Measurements from ENCODE around the gene SCN8A.

Gene SCN8A

GRCh38 chr12:51809193-51809592 lies 218.2 kb downstream of the SCN8A start:
- no peak overlapping the region for H3K4me3 ChIP-seq (ENCODE audit: low read length)
- DNase-seq (ENCODE audit: low read depth), result no peak
- TF ChIP-seq CTCF (conservative IDR thresholded peaks at IDR 0.05; ENCODE audit: low read depth, low read length), result no peak

- no peak for TF ChIP-seq CTCF (conservative IDR thresholded peaks at IDR 0.05; ENCODE audit: low read depth, low read length)
- H3K4me3 ChIP-seq (ENCODE audit: low read length), result no peak overlapping the region
- DNase-seq (ENCODE audit: low read depth), result no peak
Measured at GRCh38 chr12:51811203-51812202, 220.5 kb downstream of the SCN8A start.

GRCh38 chr12:51812871-51813270 lies 221.8 kb downstream of the SCN8A start:
- DNase-seq (ENCODE audit: low read depth), result no peak
- H3K4me3 ChIP-seq (ENCODE audit: low read length), result no peak overlapping the region
- TF ChIP-seq CTCF (conservative IDR thresholded peaks at IDR 0.05; ENCODE audit: low read depth, low read length), result no peak

- peak overlapping the region; percentile 22 for H3K4me3 ChIP-seq (ENCODE audit: low read length)
- TF ChIP-seq CTCF (conservative IDR thresholded peaks at IDR 0.05; ENCODE audit: low read depth, low read length), result no peak
- DNase-seq (ENCODE audit: low read depth), result no peak
Measured at GRCh38 chr12:51813931-51814310, 222.9 kb downstream of the SCN8A start.

- DNase-seq (ENCODE audit: low read depth), result peak; percentile 33
- peak overlapping the region; percentile 47 for H3K4me3 ChIP-seq (ENCODE audit: low read length)
- TF ChIP-seq CTCF (conservative IDR thresholded peaks at IDR 0.05; ENCODE audit: low read depth, low read length), result peak; percentile 65
Measured at GRCh38 chr12:51814311-51815088, 223.5 kb downstream of the SCN8A start.

- H3K4me3 ChIP-seq (ENCODE audit: low read length), result no peak overlapping the region
- TF ChIP-seq CTCF (conservative IDR thresholded peaks at IDR 0.05; ENCODE audit: low read depth, low read length), result no peak
- no peak for DNase-seq (ENCODE audit: low read depth)
Measured at GRCh38 chr12:51815571-51815970, 224.5 kb downstream of the SCN8A start.

All from retinal pigment epithelial cell (primary cell).